Astrocyte (in vitro differentiated cells and primary cell): ENCODE data around the gene MYO15B. TPM values are rescaled to one million over a fixed set of nuclear protein-coding genes. Genes with fewer than 3 reads are reported as not detected.

Source experiments
- DNase-seq: peaks from one replicate; pipeline ENCODE4 v3.0.0-alpha.2; 2010; ENCODE audit warnings: low read depth
- FAIRE-seq: peaks from 2 replicates; lab custom pipeline; 2011; peaks lifted over from hg19 to GRCh38; lab: Jason Lieb, UNC
- H2AFZ ChIP-seq: 2 replicates; pipeline ENCODE4 v1.6.0; 2012; ENCODE audit warnings: low read depth, low read length, inconsistent platforms
- H3K27ac ChIP-seq: 2 replicates; pipeline ENCODE4 v1.5.1; 2011; ENCODE audit warnings: low read depth, low read length, inconsistent platforms
- H3K27me3 ChIP-seq: 2 replicates; pipeline ENCODE4 v1.6.0; 2011; ENCODE audit warnings: low read length, inconsistent platforms; ENCODE audit not compliant: insufficient read depth
- H3K36me3 ChIP-seq: 2 replicates; pipeline ENCODE4 v1.5.1; 2011; ENCODE audit warnings: low read length, inconsistent platforms; ENCODE audit not compliant: insufficient read depth
- H3K4me1 ChIP-seq: 2 replicates; pipeline ENCODE4 v1.5.1; 2011; ENCODE audit warnings: low read length, inconsistent platforms; ENCODE audit not compliant: insufficient read depth
- H3K4me2 ChIP-seq: 2 replicates; pipeline ENCODE4 v1.6.0; 2012; ENCODE audit warnings: low read length, inconsistent platforms
- H3K4me3 ChIP-seq: 2 replicates; pipeline ENCODE4 v1.5.1; 2011; ENCODE audit warnings: low read depth, mild to moderate bottlenecking, low read length, inconsistent platforms; ENCODE audit not compliant: insufficient read depth
- H3K79me2 ChIP-seq: 2 replicates; pipeline ENCODE4 v1.6.0; 2012; ENCODE audit warnings: mild to moderate bottlenecking, low read length, inconsistent platforms; ENCODE audit not compliant: insufficient read depth
- H3K9ac ChIP-seq: 2 replicates; pipeline ENCODE4 v1.6.0; 2012; ENCODE audit warnings: mild to moderate bottlenecking, low read length, inconsistent platforms
- H3K9me3 ChIP-seq: 2 replicates; pipeline ENCODE4 v1.5.1; 2012; ENCODE audit warnings: low read depth, mild to moderate bottlenecking, low read length, inconsistent platforms; ENCODE audit not compliant: insufficient read depth
- H4K20me1 ChIP-seq: 2 replicates; pipeline ENCODE4 v1.6.0; 2012; ENCODE audit warnings: low read length, inconsistent platforms; ENCODE audit not compliant: insufficient read depth
- H3K27ac Mint-ChIP-seq: one replicate; pipeline ENCODE4 v1.8.0; 2021; ENCODE audit warnings: mild to moderate bottlenecking, mixed read lengths; ENCODE audit not compliant: unreplicated experiment
- H3K27me3 Mint-ChIP-seq: one replicate; pipeline ENCODE4 v1.8.0; 2021; ENCODE audit warnings: low read depth, mixed read lengths; ENCODE audit not compliant: unreplicated experiment
- H3K36me3 Mint-ChIP-seq: one replicate; pipeline ENCODE4 v1.8.0; 2021; ENCODE audit warnings: low read depth, mixed read lengths; ENCODE audit not compliant: unreplicated experiment
- H3K4me1 Mint-ChIP-seq: one replicate; pipeline ENCODE4 v1.8.0; 2021; ENCODE audit warnings: low read depth, mixed read lengths; ENCODE audit not compliant: unreplicated experiment
- H3K4me3 Mint-ChIP-seq: one replicate; pipeline ENCODE4 v1.8.0; 2021; ENCODE audit warnings: mild to moderate bottlenecking, moderate library complexity, mixed read lengths; ENCODE audit not compliant: unreplicated experiment
- H3K9me3 Mint-ChIP-seq: one replicate; pipeline ENCODE4 v1.8.0; 2021; ENCODE audit warnings: mild to moderate bottlenecking, mixed read lengths; ENCODE audit not compliant: unreplicated experiment
- CTCF ChIP-seq: IDR thresholded peaks from 2 replicates; pipeline ENCODE4 v1.5.1; 2011; ENCODE audit warnings: low read depth, mild to moderate bottlenecking, inconsistent platforms, low read length, moderate library complexity; ENCODE audit not compliant: insufficient read depth
- EZH2 ChIP-seq: IDR thresholded peaks from 2 replicates; pipeline ENCODE4 v1.6.1; 2012; ENCODE audit warnings: mild to moderate bottlenecking, low read length, inconsistent platforms; ENCODE audit not compliant: insufficient read depth
- total RNA-seq: library from RNA; stranded (reverse); gene quantifications from 2 replicates; pipeline ENCODE4 v1.2.1, GENCODE V29; 2021

MYO15B gene
- total RNA-seq, 1 donor from 2014 or later = 3.5 TPM

- H4K20me1 ChIP-seq = peaks cover 3% of the 10 kb centered on the region
- Mint-ChIP-seq H3K4me3 (no peak overlapping the region), H3K27ac (peak overlapping the region; percentile 17), H3K27me3 (no peaks in the 10 kb centered on the region), H3K4me1 (peaks cover 12% of the 10 kb centered on the region), H3K36me3 (peaks cover 9% of the 10 kb centered on the region), H3K9me3 (no peaks in the 10 kb centered on the region)
- no peaks in the 10 kb centered on the region for H3K27me3 ChIP-seq
- H3K27ac ChIP-seq = no peak overlapping the region
- no peak overlapping the region for H2AFZ ChIP-seq
- FAIRE-seq (no peak), DNase-seq (no peak)
- peaks cover 7% of the 10 kb centered on the region for H3K36me3 ChIP-seq
- no peak overlapping the region for H3K4me3 ChIP-seq
- no peak overlapping the region for H3K9ac ChIP-seq
- no peaks in the 10 kb centered on the region for H3K79me2 ChIP-seq
- no peak overlapping the region for H3K4me2 ChIP-seq
- H3K4me1 ChIP-seq = peaks cover 8% of the 10 kb centered on the region
- TF ChIP-seq EZH2 = no peak
- TF ChIP-seq CTCF = no peak
- no peaks in the 10 kb centered on the region for H3K9me3 ChIP-seq
Measured at GRCh38 chr17:75647921-75648320, 60.3 kb downstream of the MYO15B start.

GRCh38 chr17:75649687-75650086 is 62.1 kb downstream of the MYO15B start:
- Histone ChIP-seq H3K79me2 (no peaks in the 10 kb centered on the region), H2AFZ (no peak overlapping the region), H4K20me1 (peaks cover 3% of the 10 kb centered on the region), H3K36me3 (peaks cover 7% of the 10 kb centered on the region), H3K4me1 (peaks cover 8% of the 10 kb centered on the region), H3K27me3 (no peaks in the 10 kb centered on the region), H3K27ac (no peak overlapping the region), H3K4me2 (no peak overlapping the region), H3K9ac (no peak overlapping the region), H3K4me3 (no peak overlapping the region), H3K9me3 (no peaks in the 10 kb centered on the region)
- Mint-ChIP-seq H3K27ac (no peak overlapping the region), H3K4me1 (peaks cover 12% of the 10 kb centered on the region), H3K9me3 (no peaks in the 10 kb centered on the region), H3K4me3 (no peak overlapping the region), H3K36me3 (peaks cover 8% of the 10 kb centered on the region), H3K27me3 (no peaks in the 10 kb centered on the region)
- TF ChIP-seq EZH2 = no peak
- TF ChIP-seq CTCF = no peak
- DNase-seq (no peak), FAIRE-seq (no peak)

- Histone ChIP-seq H3K27ac (no peak overlapping the region), H3K9me3 (no peaks in the 10 kb centered on the region), H2AFZ (no peak overlapping the region), H3K4me3 (no peak overlapping the region), H3K36me3 (peaks cover 7% of the 10 kb centered on the region), H3K4me1 (peaks cover 2% of the 10 kb centered on the region), H3K9ac (no peak overlapping the region), H4K20me1 (no peaks in the 10 kb centered on the region), H3K4me2 (no peak overlapping the region), H3K79me2 (no peaks in the 10 kb centered on the region), H3K27me3 (no peaks in the 10 kb centered on the region)
- FAIRE-seq = no peak
- Mint-ChIP-seq H3K36me3 (peaks cover 8% of the 10 kb centered on the region), H3K4me1 (peaks cover 2% of the 10 kb centered on the region), H3K27me3 (no peaks in the 10 kb centered on the region), H3K4me3 (no peak overlapping the region), H3K9me3 (no peaks in the 10 kb centered on the region), H3K27ac (no peak overlapping the region)
- TF ChIP-seq EZH2 (no peak), CTCF (no peak)
- no peak for DNase-seq
Measured at GRCh38 chr17:75650874-75651273, 63.3 kb downstream of the MYO15B start.
